Mesothelial cell of epicardium (in vitro differentiated cells): ENCODE data around the gene PCSK2. TPM values are rescaled to one million over a fixed set of nuclear protein-coding genes. Genes with fewer than 3 reads are reported as not detected.

Source experiments
- DNase-seq, 2 experiments: peaks; one replicate each; pipeline ENCODE4 v3.0.0; 2021; ENCODE audit warnings: low spot score in 2 of 2; ENCODE audit not compliant: unreplicated experiment in 2 of 2
- H3K27ac Mint-ChIP-seq: 2 replicates; pipeline ENCODE4 v1.8.0; 2021; ENCODE audit warnings: mixed read lengths
- H3K27me3 Mint-ChIP-seq: 2 replicates; pipeline ENCODE4 v1.8.0; 2021; ENCODE audit warnings: low read depth, mixed read lengths
- H3K36me3 Mint-ChIP-seq: 2 replicates; pipeline ENCODE4 v1.8.0; 2021; ENCODE audit warnings: mixed read lengths
- H3K4me1 Mint-ChIP-seq: 2 replicates; pipeline ENCODE4 v1.8.0; 2021; ENCODE audit warnings: mixed read lengths
- H3K4me3 Mint-ChIP-seq: 2 replicates; pipeline ENCODE4 v1.8.0; 2021; ENCODE audit warnings: mild to moderate bottlenecking, moderate library complexity, mixed read lengths
- H3K9me3 Mint-ChIP-seq: 2 replicates; pipeline ENCODE4 v1.8.0; 2021; ENCODE audit warnings: mixed read lengths
- total RNA-seq: library from RNA; stranded (reverse); gene quantifications from 3 replicates; pipeline ENCODE4 v1.2.1, GENCODE V29; 2021
- TF ChIP-seq, protein P1 (sequence below): fragments of 200-600 bp; sonication (generic); IDR thresholded peaks from one replicate; pipeline ENCODE4 v1.5.0; 2021; ENCODE audit warnings: antibody characterized with exemption; ENCODE audit not compliant: unreplicated experiment

PCSK2 gene
- total RNA-seq, 1 donor from 2014 or later, result 0.38 TPM

- H3K4me1 Mint-ChIP-seq, result peaks cover 7% of the 10 kb centered on the region
- H3K4me3 Mint-ChIP-seq, result no peak overlapping the region
- H3K27me3 Mint-ChIP-seq, result no peaks in the 10 kb centered on the region
- DNase-seq, result no peak
- TF ChIP-seq, protein P1, sequence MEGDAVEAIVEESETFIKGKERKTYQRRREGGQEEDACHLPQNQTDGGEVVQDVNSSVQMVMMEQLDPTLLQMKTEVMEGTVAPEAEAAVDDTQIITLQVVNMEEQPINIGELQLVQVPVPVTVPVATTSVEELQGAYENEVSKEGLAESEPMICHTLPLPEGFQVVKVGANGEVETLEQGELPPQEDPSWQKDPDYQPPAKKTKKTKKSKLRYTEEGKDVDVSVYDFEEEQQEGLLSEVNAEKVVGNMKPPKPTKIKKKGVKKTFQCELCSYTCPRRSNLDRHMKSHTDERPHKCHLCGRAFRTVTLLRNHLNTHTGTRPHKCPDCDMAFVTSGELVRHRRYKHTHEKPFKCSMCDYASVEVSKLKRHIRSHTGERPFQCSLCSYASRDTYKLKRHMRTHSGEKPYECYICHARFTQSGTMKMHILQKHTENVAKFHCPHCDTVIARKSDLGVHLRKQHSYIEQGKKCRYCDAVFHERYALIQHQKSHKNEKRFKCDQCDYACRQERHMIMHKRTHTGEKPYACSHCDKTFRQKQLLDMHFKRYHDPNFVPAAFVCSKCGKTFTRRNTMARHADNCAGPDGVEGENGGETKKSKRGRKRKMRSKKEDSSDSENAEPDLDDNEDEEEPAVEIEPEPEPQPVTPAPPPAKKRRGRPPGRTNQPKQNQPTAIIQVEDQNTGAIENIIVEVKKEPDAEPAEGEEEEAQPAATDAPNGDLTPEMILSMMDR, result no peak
- H3K36me3 Mint-ChIP-seq, result no peaks in the 10 kb centered on the region
- no peak overlapping the region for H3K27ac Mint-ChIP-seq
- H3K9me3 Mint-ChIP-seq, result no peaks in the 10 kb centered on the region
Observed at GRCh38 chr20:17507531-17507930, 280.7 kb downstream of the PCSK2 start.

DNA sequence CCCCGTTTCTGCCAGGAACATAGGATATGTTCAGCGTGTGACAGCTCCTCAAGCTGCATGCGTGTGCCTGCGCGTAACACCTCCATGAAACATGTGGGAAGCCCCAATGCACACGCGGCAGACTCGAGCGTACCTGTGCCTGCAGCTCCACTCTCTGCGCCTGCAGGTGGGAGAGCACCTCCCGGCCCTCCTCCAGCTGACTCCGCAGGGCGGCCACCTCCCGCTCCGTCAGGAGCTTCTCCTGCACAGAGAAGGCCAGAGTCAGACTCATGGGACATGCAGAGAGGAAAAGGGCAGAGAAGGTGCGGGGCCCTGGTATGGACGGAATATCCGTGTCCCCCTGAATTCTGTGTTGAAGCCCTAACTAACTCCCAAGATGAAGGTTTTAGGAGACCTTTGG lies 281.9 kb downstream of the PCSK2 start:
- H3K4me1 Mint-ChIP-seq, result peaks cover 7% of the 10 kb centered on the region
- no peak overlapping the region for H3K4me3 Mint-ChIP-seq
- H3K36me3 Mint-ChIP-seq, result no peaks in the 10 kb centered on the region
- H3K9me3 Mint-ChIP-seq, result no peaks in the 10 kb centered on the region
- DNase-seq, result no peak
- H3K27me3 Mint-ChIP-seq, result no peaks in the 10 kb centered on the region
- TF ChIP-seq, protein P1, result no peak
- H3K27ac Mint-ChIP-seq, result no peak overlapping the region

DNA sequence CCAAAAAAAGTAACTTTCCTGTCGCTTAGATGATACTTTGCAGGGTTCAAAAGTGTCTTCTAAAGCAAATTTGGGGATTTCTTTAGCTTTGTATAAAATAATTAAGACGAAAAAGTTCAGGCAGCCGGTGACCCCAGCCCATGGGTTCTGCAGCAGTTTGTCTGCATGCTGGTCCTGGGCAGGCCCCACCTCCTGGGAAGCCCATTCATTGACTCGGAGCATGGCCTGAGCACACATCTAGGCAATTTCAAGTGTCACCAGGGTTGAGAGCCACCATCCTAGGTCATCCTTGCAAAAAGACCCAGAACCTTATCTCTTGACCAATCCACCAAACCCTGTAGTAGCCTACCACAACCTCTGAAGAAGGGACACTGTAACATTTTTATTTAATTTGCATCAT lies 283.7 kb downstream of the PCSK2 start:
- Mint-ChIP-seq H3K4me3 (no peak overlapping the region), H3K36me3 (no peaks in the 10 kb centered on the region), H3K4me1 (no peaks in the 10 kb centered on the region), H3K27ac (no peak overlapping the region), H3K27me3 (no peaks in the 10 kb centered on the region), H3K9me3 (no peaks in the 10 kb centered on the region)
- TF ChIP-seq, protein P1, result no peak
- no peak for DNase-seq

DNA sequence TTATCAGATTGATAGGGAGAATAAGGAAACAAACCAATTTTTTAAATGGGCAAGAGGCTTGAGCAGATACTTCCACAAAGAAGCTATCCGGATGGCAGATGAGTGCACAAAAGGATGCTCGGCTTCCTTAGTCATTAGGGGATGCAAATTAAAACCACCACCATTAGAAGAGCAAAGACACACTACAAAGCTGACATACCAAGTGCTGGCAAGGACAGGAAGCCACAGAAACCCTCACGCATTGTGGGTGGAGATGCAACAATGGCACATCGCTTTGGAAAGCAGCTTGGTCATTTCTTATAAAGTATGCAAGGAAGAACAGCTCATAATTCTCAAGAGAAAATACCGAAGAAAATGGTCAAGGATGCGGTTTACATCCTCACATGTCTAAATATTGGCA lies 284.6 kb downstream of the PCSK2 start:
- H3K4me1 Mint-ChIP-seq, result no peaks in the 10 kb centered on the region

DNA sequence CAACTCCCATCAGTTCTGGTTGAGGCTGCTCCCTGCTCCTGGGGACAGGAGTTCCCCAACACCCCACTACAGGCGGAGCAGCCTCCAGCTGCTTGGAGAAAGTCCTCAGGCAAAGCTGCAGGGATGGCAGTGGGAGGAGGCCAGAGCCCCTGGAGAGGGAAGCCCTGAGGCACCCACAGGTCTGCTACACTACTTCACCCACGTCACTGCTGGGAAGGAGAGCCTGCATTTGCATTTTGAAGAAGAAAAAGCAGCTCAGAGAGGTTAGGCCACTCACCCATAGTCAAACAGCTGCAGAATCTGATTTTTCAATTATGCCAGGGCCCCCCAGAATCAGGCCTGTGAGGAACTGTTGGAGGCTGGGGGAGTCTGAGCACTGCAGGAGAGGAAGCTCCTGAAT lies 287.1 kb downstream of the PCSK2 start:
- no peak overlapping the region for H3K4me3 Mint-ChIP-seq
- DNase-seq, result no peak
- no peaks in the 10 kb centered on the region for H3K27me3 Mint-ChIP-seq
- H3K9me3 Mint-ChIP-seq, result no peaks in the 10 kb centered on the region
- TF ChIP-seq, protein P1, result no peak
- H3K27ac Mint-ChIP-seq, result no peak overlapping the region
- no peaks in the 10 kb centered on the region for H3K4me1 Mint-ChIP-seq
- H3K36me3 Mint-ChIP-seq, result no peaks in the 10 kb centered on the region

More for the DNA sequence above, 284.6 kb downstream of the PCSK2 start:
- Mint-ChIP-seq H3K4me3 (no peak overlapping the region), H3K36me3 (no peaks in the 10 kb centered on the region), H3K9me3 (no peaks in the 10 kb centered on the region), H3K27ac (no peak overlapping the region), H3K27me3 (no peaks in the 10 kb centered on the region)
- TF ChIP-seq, protein P1, result no peak
- DNase-seq, result no peak

- H3K4me3 Mint-ChIP-seq, result no peak overlapping the region
- H3K27ac Mint-ChIP-seq, result no peak overlapping the region
- H3K27me3 Mint-ChIP-seq, result no peaks in the 10 kb centered on the region
- no peaks in the 10 kb centered on the region for H3K9me3 Mint-ChIP-seq
- no peaks in the 10 kb centered on the region for H3K36me3 Mint-ChIP-seq
- TF ChIP-seq, protein P1, result no peak
- H3K4me1 Mint-ChIP-seq, result no peaks in the 10 kb centered on the region
- DNase-seq, result no peak
Observed at GRCh38 chr20:17515053-17515452, 288.2 kb downstream of the PCSK2 start.
